ENCODE data around the gene IL19.
"Not testable (repeated sequence)": the region's sequence is repeated elsewhere in the genome, so short reads cannot be mapped to it uniquely, and the experiment has no call there.

IL19 gene

DNA sequence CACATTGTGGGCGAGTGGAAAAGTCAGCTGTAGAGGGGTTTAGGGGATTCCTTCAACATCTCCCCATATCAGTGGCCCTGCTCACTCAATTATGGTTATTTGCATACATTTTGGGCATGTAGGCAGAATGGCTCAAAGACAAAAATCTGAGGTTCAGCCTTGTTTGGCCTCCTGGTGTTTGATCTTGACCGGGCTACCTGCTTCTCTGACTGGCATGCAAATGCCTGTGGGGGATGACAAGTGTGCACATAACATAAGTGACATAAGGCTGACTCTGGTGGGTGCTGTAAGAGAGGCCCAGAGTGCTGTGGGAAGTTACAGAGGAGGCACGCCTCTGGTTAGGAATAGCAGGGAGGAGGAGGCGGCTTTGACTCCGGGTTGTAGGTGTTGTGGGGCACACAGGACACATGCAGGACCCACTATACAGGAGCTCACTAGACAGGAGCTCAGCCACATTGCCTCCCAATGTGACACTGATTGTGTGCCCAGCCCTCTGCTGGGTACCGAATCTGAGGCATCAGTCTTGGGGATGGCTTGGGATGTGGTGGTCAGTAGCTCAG lies 29.4 kb upstream of the IL19 start:
- DNase-seq: no peak

DNA sequence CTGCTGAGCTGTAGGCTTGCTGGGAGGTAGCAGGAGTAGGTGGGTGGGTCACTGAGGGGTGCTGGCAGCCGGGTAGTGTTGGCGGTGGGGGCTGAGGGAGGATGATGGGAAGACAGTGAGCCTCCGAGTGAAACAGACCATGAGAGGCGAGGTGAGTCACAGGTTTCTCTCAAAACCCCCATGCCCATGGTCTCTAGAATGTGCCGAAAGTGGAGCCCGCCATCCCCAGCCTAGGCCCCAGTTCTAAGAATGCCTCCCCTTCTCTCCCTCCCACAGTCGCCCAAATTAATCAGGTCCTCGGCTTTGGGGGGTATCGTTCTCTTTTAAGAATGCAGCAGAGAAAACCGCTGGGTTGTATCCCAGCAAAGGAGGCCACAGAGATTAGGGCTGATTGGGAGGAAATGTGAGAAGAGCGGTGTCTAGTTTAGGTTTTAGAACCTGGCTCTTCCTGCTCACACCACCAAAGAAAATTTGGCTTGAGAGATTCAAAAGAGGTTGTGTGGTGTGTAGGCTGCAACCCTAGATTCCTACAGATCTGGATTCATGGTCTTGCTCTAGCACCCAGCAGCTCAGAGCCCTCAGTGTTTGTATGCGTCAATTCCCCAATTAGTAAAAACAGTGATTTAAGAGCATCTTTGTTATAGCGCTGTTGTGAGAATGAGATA lies 27.7 kb upstream of the IL19 start:
- DNase-seq: peak; percentile 26

DNA sequence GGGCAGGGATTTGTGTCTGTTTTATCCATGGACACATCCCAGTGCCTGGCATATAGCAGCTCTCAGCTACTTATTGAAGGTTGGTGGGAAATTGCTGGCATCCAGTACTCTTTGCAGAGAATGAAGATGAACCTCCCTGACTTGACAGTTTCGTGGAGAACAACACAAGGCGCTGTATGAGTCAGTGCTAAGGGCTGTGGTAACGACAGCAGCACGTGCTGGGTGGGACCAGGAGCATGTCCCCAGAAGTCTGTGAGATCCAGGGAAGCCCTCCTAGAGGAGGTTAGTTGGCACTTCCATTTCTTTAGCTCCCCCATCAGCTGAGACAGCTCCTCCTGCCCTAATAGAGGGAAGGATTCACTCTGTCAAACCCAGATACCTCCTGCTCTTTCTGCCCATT lies 25.9 kb upstream of the IL19 start:
- peak; percentile 39 for DNase-seq

DNA sequence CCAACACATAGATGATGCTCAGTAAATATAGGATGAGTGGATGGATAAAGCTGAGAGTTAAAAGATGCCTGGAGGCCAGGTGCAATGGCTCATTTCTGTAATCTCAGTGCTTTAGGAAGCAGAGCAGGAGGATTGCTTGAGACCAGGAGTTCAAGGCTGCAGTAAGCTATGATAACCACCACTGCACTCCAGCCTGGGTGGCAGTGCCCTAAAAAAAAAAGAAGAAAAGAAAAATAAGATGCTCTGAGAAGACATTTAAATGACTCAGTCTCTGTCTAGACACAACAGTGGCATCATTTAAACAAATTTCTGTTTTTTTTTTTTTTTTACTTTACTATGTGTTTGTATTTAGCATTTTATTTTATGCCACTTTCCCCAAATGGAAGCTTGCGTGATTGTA lies 25.3 kb upstream of the IL19 start:
- no peak for DNase-seq

- DNase-seq: no peak
These were observed 22.1 kb upstream of the IL19 start for GRCh38 chr1:206748348-206749030.

DNA sequence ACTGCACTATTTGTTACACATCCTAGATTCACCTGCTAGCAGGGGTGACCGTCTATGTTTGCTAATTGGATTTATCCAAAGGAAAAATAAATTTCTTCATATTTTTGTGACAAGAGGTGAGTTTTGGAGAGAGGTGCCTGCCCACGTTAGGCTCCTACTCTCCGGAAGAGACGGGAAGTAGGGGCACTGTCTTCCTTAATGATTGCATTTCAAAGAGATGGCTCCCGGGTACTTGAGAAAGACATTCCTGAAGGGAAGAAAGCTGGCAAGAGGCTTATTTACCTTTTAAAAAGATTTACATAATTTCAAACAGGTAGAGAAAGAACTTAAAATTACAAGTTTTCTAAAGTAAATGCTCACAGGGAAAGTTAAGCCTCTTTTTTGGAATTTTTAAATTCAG lies 18.7 kb upstream of the IL19 start:
- no peak for DNase-seq

DNA sequence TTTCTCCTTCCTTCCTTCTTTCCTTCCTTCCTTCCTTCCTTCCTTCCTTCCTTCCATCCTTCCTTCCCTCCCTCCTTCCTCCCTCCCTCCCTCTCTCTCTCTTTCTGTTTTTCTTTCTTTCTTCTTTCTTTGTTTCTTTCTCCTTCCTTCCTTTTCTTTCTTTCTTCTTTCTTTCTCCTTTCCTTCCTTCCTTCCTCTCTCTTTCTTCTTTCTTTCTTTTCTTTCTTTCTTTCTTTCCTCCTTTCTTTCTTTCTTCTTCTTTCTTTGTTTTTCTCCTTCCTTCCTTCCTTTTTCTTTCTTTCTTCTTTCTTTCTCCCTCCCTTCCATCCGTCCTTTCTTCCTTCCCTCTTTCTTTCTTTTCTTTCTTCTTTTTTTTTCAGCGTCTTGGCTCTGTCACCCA lies 18.1 kb upstream of the IL19 start:
- no peak for DNase-seq

DNA sequence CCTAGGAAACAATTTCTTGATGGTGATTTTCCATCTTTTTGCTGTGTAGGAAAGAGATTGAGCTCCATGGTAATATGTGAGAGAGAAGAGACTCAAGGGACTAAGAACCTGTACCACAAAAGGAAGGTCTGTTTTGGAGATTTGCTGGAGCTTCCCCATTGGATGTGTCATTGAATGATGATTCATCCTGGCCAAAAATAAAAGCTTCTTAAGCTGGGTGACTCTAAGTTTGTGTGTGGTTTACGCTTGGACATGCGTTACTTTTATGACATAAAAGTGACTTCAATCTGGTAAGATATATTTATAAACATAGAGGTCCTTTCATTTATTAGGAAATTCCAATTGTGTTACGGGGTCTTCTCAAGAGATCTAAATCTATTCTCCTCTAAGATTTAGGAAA lies 17.4 kb upstream of the IL19 start:
- no peak for DNase-seq

- DNase-seq: no peak
These were observed 16.6 kb upstream of the IL19 start for GRCh38 chr1:206754011-206754410.

GRCh38 chr1:206757524-206758266 lies 12.9 kb upstream of the IL19 start:
- DNase-seq: peak; percentile 42

DNA sequence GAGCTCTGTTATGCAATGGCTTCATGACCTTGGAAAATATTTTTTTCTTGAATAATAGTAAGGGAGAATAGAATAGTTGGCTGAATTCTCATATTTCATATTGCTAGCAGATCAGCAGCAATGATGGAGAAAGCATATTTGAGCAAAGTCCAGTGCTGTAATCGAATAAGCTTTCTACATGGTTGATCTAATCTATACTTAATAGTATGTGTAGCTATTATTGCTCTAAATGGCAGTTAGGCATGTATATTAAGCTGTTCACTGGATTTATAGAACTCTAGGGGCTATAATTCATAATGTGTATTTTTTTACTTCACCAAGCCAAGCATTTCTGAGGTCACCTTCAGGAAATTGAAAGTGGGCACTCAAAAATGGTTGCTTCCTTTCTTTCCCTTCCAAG lies 10.0 kb upstream of the IL19 start:
- no peak for DNase-seq

DNA sequence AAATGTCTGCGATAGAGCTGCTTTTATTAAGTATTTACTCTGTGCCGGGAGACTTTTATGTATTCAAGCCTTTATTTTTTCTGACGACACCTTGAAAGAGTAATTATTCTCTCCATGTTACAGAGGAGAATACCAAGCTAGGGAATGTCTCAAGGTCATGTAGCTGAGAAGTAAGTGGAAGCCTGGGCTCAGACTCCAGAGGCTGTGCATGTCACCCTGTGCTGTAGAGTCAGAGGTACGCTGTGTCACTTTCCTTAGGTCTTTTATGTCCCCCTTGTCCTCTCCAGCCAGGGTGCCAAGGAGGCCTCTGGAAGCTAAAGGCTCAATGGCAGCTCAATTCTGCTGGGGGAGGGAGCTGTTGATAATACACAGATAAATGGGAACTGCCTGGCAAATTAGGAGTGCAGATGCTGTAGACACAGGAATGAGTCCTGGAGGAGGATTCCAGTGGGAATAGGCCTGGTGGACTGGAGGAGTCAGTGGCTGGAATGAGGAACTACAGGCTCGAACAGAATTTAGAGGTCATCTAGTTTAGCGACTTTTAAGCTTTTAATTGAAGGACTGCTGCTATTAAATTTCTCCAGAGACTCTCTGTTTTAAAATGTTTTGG lies 9.3 kb upstream of the IL19 start:
- no peak for DNase-seq

- DNase-seq: not testable (repeated sequence)
These were observed 7.7 kb upstream of the IL19 start for GRCh38 chr1:206762741-206763364.

- DNase-seq: not testable (repeated sequence)
These were observed 4.8 kb upstream of the IL19 start for GRCh38 chr1:206765771-206766170.

DNA sequence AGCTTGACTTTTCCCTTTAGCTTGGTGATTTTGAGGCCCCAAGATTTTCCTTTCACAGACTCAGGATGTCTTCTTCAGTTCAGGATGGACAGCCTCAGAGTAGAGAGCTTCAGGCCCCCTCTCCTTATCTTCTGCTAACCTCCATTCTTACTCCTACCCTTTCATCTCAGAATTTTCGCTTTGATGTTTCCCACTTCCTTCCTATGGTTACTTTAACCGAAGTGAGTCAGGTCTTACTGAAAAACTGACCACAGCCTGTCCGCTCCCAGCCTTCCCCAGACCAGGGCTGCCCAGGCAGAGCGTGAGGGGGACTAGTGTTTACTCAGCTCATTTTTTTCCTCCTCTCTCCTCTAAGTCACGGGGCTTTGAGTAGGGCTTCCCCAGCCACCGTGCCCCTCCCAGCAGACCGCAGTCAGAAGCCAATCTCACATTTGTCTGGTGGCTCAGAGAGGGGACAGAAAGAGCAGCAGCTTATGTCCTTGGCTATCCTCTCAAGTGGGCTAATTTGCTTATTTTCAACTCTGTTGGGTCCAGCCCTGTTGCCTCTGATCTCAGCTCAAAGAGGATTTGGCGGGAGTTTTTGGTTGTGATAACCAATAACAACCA lies 4.2 kb upstream of the IL19 start:
- peak; percentile 70 for DNase-seq

DNA sequence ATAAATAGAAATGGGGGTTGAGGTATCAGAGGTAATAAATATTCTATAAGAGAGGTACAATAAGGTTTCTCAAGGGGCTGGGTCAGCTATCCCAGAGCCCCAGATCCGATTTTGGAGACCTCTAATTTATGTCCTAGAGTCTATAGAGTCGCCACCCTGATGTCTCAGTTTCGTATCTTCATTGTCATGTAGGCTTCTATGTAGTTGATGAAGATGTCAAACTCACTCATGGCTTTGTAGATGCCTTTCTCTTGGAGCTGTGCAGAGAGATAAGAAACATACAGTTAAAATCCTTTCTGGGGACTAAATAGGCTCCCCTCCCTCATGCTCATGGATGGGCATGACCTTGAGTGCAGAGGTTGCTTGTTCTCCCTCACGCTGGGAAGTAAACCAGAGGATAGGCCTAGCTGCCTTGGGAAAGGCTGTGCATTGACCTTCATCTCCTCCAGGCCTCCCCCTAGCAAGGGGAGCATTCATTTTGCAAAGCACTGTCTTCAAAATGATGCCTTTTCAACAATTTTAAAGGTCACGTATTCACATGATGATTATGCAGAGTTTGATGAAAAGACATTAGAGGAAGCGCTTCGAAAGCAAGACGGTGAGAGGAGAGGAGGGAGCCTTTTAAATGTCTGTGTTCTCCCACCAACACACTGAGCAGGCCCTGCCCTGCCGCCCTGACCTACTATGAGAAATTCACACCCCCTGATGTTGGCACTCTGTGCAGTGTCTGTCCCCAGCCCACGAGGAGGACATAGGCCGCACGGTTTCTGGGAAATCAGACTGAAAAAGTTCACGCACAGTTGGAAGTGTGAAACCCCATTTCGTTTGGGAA lies 1.9 kb upstream of the IL19 start:
- no peak for DNase-seq

DNA sequence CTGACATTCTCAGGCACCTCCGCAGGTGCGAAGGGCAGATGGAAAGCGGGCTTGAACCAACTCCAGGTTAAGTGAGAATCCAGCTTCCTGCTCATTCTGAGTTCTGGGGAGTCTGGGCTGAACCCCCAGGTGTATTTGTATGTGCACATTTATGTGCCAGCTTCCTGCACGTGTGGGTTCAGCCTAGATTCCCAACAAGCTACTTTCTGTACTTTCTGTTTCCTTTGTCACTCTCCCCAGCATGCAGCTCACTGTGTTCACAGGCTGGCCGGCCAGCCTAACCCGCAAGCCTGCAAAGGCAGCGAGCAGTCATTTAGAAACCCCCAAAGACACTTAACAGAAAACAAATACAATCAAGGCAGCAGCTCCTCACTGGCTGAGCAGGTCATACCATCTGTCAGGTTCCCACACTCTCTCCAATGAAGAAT lies 1.3 kb upstream of the IL19 start:
- DNase-seq: peak; percentile 81

DNA sequence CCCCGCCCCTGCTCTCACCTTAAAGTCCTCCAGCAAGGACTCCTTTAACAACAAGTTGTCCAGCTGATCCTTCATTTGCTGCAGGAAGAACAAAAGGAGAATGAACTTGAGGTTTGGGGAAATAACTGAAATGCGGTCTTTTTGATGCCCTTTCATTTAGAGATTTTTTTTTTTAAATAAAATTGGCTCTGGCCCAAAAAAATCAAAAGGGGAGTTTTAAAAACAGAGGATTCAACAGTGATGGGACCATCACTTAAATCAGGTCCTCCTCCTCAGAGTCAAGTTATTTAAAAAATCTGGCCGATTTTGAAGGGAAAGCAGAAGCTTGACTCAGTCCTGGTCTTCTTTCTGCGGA lies 742 bp downstream of the IL19 start:
- no peak for DNase-seq

DNA sequence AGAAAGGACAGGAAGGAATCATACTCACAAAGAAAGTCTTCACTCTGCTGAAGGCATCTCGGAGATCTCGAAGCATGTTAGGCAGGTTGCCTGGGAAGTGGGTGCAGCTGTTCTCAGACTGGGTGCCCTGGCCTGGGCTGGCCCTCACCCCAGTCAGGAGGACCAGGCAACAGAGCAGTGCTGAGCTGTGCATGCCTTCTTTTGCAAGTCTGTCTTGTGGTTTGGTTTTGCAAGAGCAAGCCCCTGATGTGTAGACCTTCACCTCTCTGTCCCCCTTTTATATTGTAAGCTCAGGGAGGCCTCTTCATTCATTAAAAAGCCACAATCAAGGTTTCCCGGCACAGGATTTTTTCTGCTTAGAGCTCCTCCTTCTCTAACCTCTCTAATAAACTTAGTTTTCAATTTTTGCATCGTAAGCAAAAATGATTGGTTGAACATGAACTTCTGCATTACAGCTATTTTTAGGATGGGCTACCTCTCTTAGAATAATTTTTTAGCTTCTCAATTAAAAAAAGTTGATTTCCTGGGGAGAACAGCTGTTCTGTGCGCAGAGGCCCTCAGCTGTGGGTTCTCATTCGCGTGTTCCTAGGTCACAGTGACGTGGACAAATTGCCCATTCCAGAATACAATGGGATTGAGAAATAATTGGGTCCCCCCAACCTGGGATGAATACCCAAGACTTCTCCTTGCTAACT lies 1.8 kb downstream of the IL19 start, which contains the start of gene IL10:
IL10 (minus strand) TSS at position 252 of the 695 bp plus-strand sequence; CDS start at position 193, 59 bp downstream.
- no peak for DNase-seq

- DNase-seq: no peak
These were observed 3.5 kb downstream of the IL19 start for GRCh38 chr1:206774093-206774492.

DNA sequence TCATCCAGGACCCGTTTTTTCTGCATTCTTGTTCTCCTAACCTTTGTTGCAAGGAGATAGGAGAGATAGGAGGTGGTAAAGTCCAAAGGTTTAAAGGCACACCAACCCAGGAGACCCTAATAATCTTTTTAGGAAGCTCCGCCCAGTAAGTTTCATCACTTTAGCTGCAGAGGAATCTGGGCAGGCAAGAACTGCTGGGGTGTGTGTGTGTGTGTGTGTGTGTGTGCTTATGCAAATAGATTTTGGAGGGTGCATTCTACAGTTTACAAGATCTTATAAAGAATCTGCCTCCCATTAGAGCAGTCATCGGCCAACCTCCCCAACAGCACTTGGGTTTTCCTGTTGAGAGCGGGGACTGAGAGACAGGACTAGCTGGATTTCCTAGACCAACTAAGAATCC lies 5.7 kb downstream of the IL19 start:
- no peak for DNase-seq
